ENCODE data around the gene STARD13.

STARD13 gene

GRCh38 chr13:33070713-33071112, 214.8 kb downstream of the STARD13 start:
- CTCF ChIA-PET, result no interaction called here
- H3K27ac Mint-ChIP-seq, result no peak overlapping the region

GRCh38 chr13:33069365-33069764, 216.2 kb downstream of the STARD13 start:
- H3K4me3 Mint-ChIP-seq, result no peak overlapping the region
- no peaks in the 10 kb centered on the region for H3K36me3 Mint-ChIP-seq
- CTCF ChIA-PET, result no interaction called here
- peaks cover 3% of the 10 kb centered on the region for H3K27me3 Mint-ChIP-seq
- DNase-seq, result no peak
- H3K27ac Mint-ChIP-seq, result no peak overlapping the region
- H3K4me1 Mint-ChIP-seq, result no peaks in the 10 kb centered on the region
- no peaks in the 10 kb centered on the region for H3K9me3 Mint-ChIP-seq

More at GRCh38 chr13:33070713-33071112, 214.8 kb downstream of the STARD13 start:
- no peaks in the 10 kb centered on the region for H3K36me3 Mint-ChIP-seq
- no peak overlapping the region for H3K4me3 Mint-ChIP-seq
- DNase-seq, result no peak
- no peaks in the 10 kb centered on the region for H3K4me1 Mint-ChIP-seq
- peaks cover 3% of the 10 kb centered on the region for H3K27me3 Mint-ChIP-seq
- H3K9me3 Mint-ChIP-seq, result no peaks in the 10 kb centered on the region

- H3K27me3 Mint-ChIP-seq, result peaks cover 3% of the 10 kb centered on the region
- H3K4me3 Mint-ChIP-seq, result no peak overlapping the region
- H3K9me3 Mint-ChIP-seq, result no peaks in the 10 kb centered on the region
- CTCF ChIA-PET, result no interaction called here
- H3K4me1 Mint-ChIP-seq, result no peaks in the 10 kb centered on the region
- no peak for DNase-seq
- H3K36me3 Mint-ChIP-seq, result no peaks in the 10 kb centered on the region
- H3K27ac Mint-ChIP-seq, result no peak overlapping the region
These were observed 219.2 kb downstream of the STARD13 start for GRCh38 chr13:33066329-33066728.

- Mint-ChIP-seq H3K9me3 (no peaks in the 10 kb centered on the region), H3K4me1 (no peaks in the 10 kb centered on the region), H3K4me3 (no peak overlapping the region), H3K36me3 (no peaks in the 10 kb centered on the region), H3K27me3 (peaks cover 4% of the 10 kb centered on the region), H3K27ac (no peak overlapping the region)
- no peak for DNase-seq
- CTCF ChIA-PET, result no interaction called here
These were observed 224.7 kb downstream of the STARD13 start for GRCh38 chr13:33060815-33061214.

- Mint-ChIP-seq H3K9me3 (no peaks in the 10 kb centered on the region), H3K4me3 (no peak overlapping the region), H3K27ac (no peak overlapping the region), H3K36me3 (no peaks in the 10 kb centered on the region), H3K4me1 (no peaks in the 10 kb centered on the region), H3K27me3 (peaks cover 4% of the 10 kb centered on the region)
- CTCF ChIA-PET, result no interaction called here
- no peak for DNase-seq
These were observed 226.7 kb downstream of the STARD13 start for GRCh38 chr13:33058776-33059327.

- Mint-ChIP-seq H3K36me3 (no peaks in the 10 kb centered on the region), H3K4me1 (no peaks in the 10 kb centered on the region), H3K27me3 (peaks cover 4% of the 10 kb centered on the region), H3K27ac (peak overlapping the region; percentile 50), H3K4me3 (no peak overlapping the region), H3K9me3 (no peaks in the 10 kb centered on the region)
- CTCF ChIA-PET, result interaction anchor here (0.6 kb wide), 1 partner anchor 40 kb away, joined by 4 read pairs; no protein-coding TSS in a partner anchor
- no peak for DNase-seq
These were observed 228.4 kb downstream of the STARD13 start for GRCh38 chr13:33057019-33057780.

- no peaks in the 10 kb centered on the region for H3K9me3 Mint-ChIP-seq
- H3K27ac Mint-ChIP-seq, result no peak overlapping the region
- no peaks in the 10 kb centered on the region for H3K36me3 Mint-ChIP-seq
- no peak for DNase-seq
- CTCF ChIA-PET, result no interaction called here
- no peak overlapping the region for H3K4me3 Mint-ChIP-seq
- peaks cover 5% of the 10 kb centered on the region for H3K27me3 Mint-ChIP-seq
- no peaks in the 10 kb centered on the region for H3K4me1 Mint-ChIP-seq
These were observed 232.0 kb downstream of the STARD13 start for GRCh38 chr13:33053397-33054066.
